HepG2 (cell line): ENCODE results near the gene MRPL37. TPM values are rescaled to one million over a fixed set of nuclear protein-coding genes. Genes with fewer than 3 reads are reported as not detected.

ENCODE experiments used
- ATAC-seq: fragments of 200-7000 bp; cut with Tn5 transposase; 3 replicates; pipeline ENCODE4 v1.9.1; 2020; ENCODE audit warnings: mild to moderate bottlenecking, moderate library complexity
- BruUV-seq: library from RNA; stranded (reverse); fragments of 400-500 nt; replicated peaks from 2 replicates; lab custom pipeline; 2021; lab: Mats Ljungman, UMichigan
- CTCF ChIA-PET: fragments of 300-600 bp; formaldehyde crosslinking; extraction: SDS; loops from one replicate; lab custom pipeline; 2021; ENCODE audit warnings: low total read pairs, inconsistent platforms, low intra/inter-chr PET ratio; lab: Yijun Ruan, JAX
- POLR2A ChIA-PET: fragments of 350-600 bp; sonication (Branson Sonifier 250); formaldehyde crosslinking; loops from one replicate; lab custom pipeline; 2020; ENCODE audit warnings: antibody characterized with exemption, inconsistent platforms; lab: Yijun Ruan, JAX
- DNase-seq: peaks from one replicate; pipeline ENCODE4 v3.0.0-alpha.2; 2015; ENCODE audit warnings: low spot score
- FAIRE-seq: peaks from 3 replicates; lab custom pipeline; 2011; peaks lifted over from hg19 to GRCh38; lab: Jason Lieb, UNC
- H2AFZ ChIP-seq: one replicate; pipeline ENCODE4 v1.6.1; 2011; ENCODE audit warnings: low read length, inconsistent platforms
- H3K27ac ChIP-seq: fragments of 300-600 bp; 3 replicates; pipeline ENCODE4 v1.8.0; 2011; ENCODE audit warnings: mixed run types, mild to moderate bottlenecking, mixed read lengths, low read length, inconsistent platforms; ENCODE audit not compliant: insufficient read depth; ENCODE audit errors: extremely low read length
- H3K27me3 ChIP-seq, 2 experiments: fragments of 200-600 bp in 1 of 2; 2 replicates in 1 of 2; 3 replicates in 1 of 2; pipeline versions ENCODE4 v1.6.0 to v1.8.0; 2011; ENCODE audit warnings: low read length in 2 of 2, mild to moderate bottlenecking in 2 of 2, moderate library complexity in 2 of 2, inconsistent platforms in 1 of 2; ENCODE audit not compliant: insufficient read depth in 2 of 2, control insufficient read depth in 1 of 2
- H3K36me3 ChIP-seq, 2 experiments: fragments of 200-600 bp in 1 of 2; replicated peaks in 1 of 2; 2 replicates in 1 of 2; 3 replicates in 1 of 2; pipeline versions ENCODE4 v1.5.1 to v1.8.0; 2011; ENCODE audit warnings: low read length in 2 of 2, inconsistent platforms in 1 of 2; ENCODE audit not compliant: insufficient read depth in 2 of 2, control insufficient read depth in 1 of 2
- H3K4me1 ChIP-seq: 2 replicates; pipeline ENCODE4 v1.5.1; 2012; ENCODE audit warnings: low read length, inconsistent platforms; ENCODE audit not compliant: insufficient read depth
- H3K4me2 ChIP-seq: 2 replicates; pipeline ENCODE4 v1.6.0; 2011; ENCODE audit warnings: low read depth, low read length, inconsistent platforms
- H3K4me3 ChIP-seq, 3 experiments: fragments of 200-600 bp in 1 of 3; sonication (generic), shearing (Covaris generic) in 1 of 3; replicated peaks in 1 of 3; 2 replicates each; pipeline ENCODE4 v1.5.1; 2011 to 2016; ENCODE audit warnings: low read length in 3 of 3, inconsistent platforms in 2 of 3, low read depth in 2 of 3, mild to moderate bottlenecking in 2 of 3, control low read depth in 1 of 3, mixed read lengths in 1 of 3; ENCODE audit not compliant: insufficient read depth in 1 of 3
- H3K79me2 ChIP-seq: one replicate; pipeline ENCODE4 v1.6.1; 2011; ENCODE audit warnings: low read length, inconsistent platforms; ENCODE audit not compliant: insufficient read depth
- H3K9ac ChIP-seq: 2 replicates; pipeline ENCODE4 v1.6.0; 2011; ENCODE audit warnings: mild to moderate bottlenecking, low read depth, low read length, inconsistent platforms; ENCODE audit not compliant: insufficient read depth
- H3K9me3 ChIP-seq: 2 replicates; pipeline ENCODE4 v1.5.1; 2012; ENCODE audit warnings: mild to moderate bottlenecking, low read length
- H4K20me1 ChIP-seq: 2 replicates; pipeline ENCODE4 v1.6.0; 2011; ENCODE audit warnings: inconsistent platforms, mild to moderate bottlenecking, low read length, moderate library complexity; ENCODE audit not compliant: insufficient read depth
- CERS6 ChIP-seq: sonication (generic); formaldehyde crosslinking; IDR thresholded peaks from 2 replicates; pipeline ENCODE4 v1.5.0; 2020; ENCODE audit warnings: missing genetic modification reagents
- FOXA3 ChIP-seq: IDR thresholded peaks from 2 replicates; pipeline ENCODE4 v1.6.1; 2016; ENCODE audit warnings: missing genetic modification reagents, missing compliant biosample characterization
- KDM2A ChIP-seq: sonication (generic); formaldehyde crosslinking; IDR thresholded peaks from 2 replicates; pipeline ENCODE4 v1.4.0; 2020; ENCODE audit warnings: low read depth, missing genetic modification reagents, borderline replicate concordance
- KLF16 ChIP-seq, 2 experiments: sonication (generic) in 1 of 2; formaldehyde crosslinking in 1 of 2; IDR thresholded peaks; 2 replicates each; pipeline versions ENCODE4 v1.6.1 to v1.8.0; 2016 to 2023; ENCODE audit warnings: missing genetic modification reagents in 2 of 2, missing compliant biosample characterization in 1 of 2
- MIER2 ChIP-seq: IDR thresholded peaks from 2 replicates; pipeline ENCODE4 v1.6.1; 2016; ENCODE audit warnings: missing biosample characterization, missing genetic modification reagents
- RBFOX2 ChIP-seq: fragments of 200-400 bp; formaldehyde crosslinking; IDR thresholded peaks from 2 replicates; pipeline ENCODE4 v1.6.1; 2017; ENCODE audit warnings: low read depth, mild to moderate bottlenecking, low read length
- REPIN1 ChIP-seq: sonication (generic); formaldehyde crosslinking; IDR thresholded peaks from 2 replicates; pipeline ENCODE4 v1.8.0; 2022; ENCODE audit warnings: missing genetic modification reagents, low read depth, mild to moderate bottlenecking, borderline replicate concordance
- SMARCC2 ChIP-seq: fragments of 450-650 bp; IDR thresholded peaks from 2 replicates; pipeline ENCODE4 v1.6.1; 2017; ENCODE audit warnings: antibody characterized with exemption, mild to moderate bottlenecking
- SOX13 ChIP-seq, 3 experiments: fragments of 450-650 bp in 1 of 3; sonication (generic) in 1 of 3; formaldehyde crosslinking in 1 of 3; IDR thresholded peaks in 2 of 3; conservative IDR thresholded peaks in 1 of 3; 2 replicates each; pipeline versions ENCODE4 v1.5.0 to v1.6.1; 2016 to 2020; ENCODE audit warnings: antibody characterized with exemption in 1 of 3, mild to moderate bottlenecking in 1 of 3, missing compliant biosample characterization in 1 of 3, missing genetic modification reagents in 1 of 3, moderate library complexity in 1 of 3
- ZNF101 ChIP-seq: sonication (generic); formaldehyde crosslinking; IDR thresholded peaks from 2 replicates; pipeline ENCODE4 v1.4.0; 2020; ENCODE audit warnings: mild to moderate bottlenecking, low read depth, missing genetic modification reagents, borderline replicate concordance
- ZNF230 ChIP-seq: sonication (generic); formaldehyde crosslinking; IDR thresholded peaks from 2 replicates; pipeline ENCODE4 v1.4.0; 2020; ENCODE audit warnings: mild to moderate bottlenecking, missing genetic modification reagents
- ZNF598 ChIP-seq: sonication (generic); formaldehyde crosslinking; IDR thresholded peaks from 2 replicates; pipeline ENCODE4 v1.5.1; 2020; ENCODE audit warnings: mild to moderate bottlenecking, missing genetic modification reagents, borderline replicate concordance
- ZNF652 ChIP-seq: IDR thresholded peaks from 2 replicates; pipeline ENCODE4 v1.6.1; 2016; ENCODE audit warnings: low read depth, borderline replicate concordance
- WGBS: methylation state at CpG from one replicate; pipeline ENCODE4 v1.1.6; 2017; ENCODE audit warnings: low lambda C conversion rate; 5-methylcytosine and 5-hydroxymethylcytosine counted together
- in situ Hi-C: cut with HindIII; loops from 2 replicates; pipeline ENCODE4 v1.10.0; 2017; ENCODE audit warnings: low pct_unique_long_range_greater_than_20kb; ENCODE audit not compliant: extremely low pct_ligation_motif_present
- intact Hi-C: fragments of 100-400 bp; cut with micrococcal nuclease; formaldehyde crosslinking; loops from one replicate; pipeline ENCODE4 v1.10.0; 2022; ENCODE audit not compliant: unreplicated experiment
- polyA plus RNA-seq, 8 experiments: library from polyadenylated mRNA; depleted of rRNA in 3 of 8; stranded (reverse) in 7 of 8; unstranded in 1 of 8; fragments of >200 nt; fragmentation: Illumina TruSeq in 4 of 8; extraction: Trizol in 4 of 8; gene quantifications; 2 replicates each; pipeline versions ENCODE4 v1.2.1 to v1.2.3, GENCODE V29; 2011 to 2016; ENCODE audit warnings: low read depth in 4 of 8, missing spikeins in 1 of 8, mixed read lengths in 1 of 8; ENCODE audit not compliant: insufficient read depth in 1 of 8
- total RNA-seq, 5 experiments: library from RNA; depleted of rRNA; stranded (reverse); fragments of >200 nt; fragmentation: Illumina TruSeq; extraction: Trizol; gene quantifications; 2 replicates each; pipeline ENCODE4 v1.2.3, GENCODE V29; 2016; ENCODE audit warnings: low read depth in 1 of 5
- TF ChIP-seq, protein P1 (sequence below): sonication (generic); formaldehyde crosslinking; IDR thresholded peaks from 2 replicates; pipeline ENCODE4 v1.4.0; 2020; ENCODE audit warnings: missing genetic modification reagents
- TF ChIP-seq, protein P2 (sequence below): IDR thresholded peaks from 2 replicates; pipeline ENCODE4 v1.6.1; 2016; ENCODE audit warnings: missing compliant biosample characterization, missing genetic modification reagents, borderline replicate concordance

The MRPL37 gene
- total and polyA plus RNA-seq, 2 of the 13 experiments (the other 11 are each of a cell fraction or from before 2014, with no cell fraction given), result 31.7 to 127 TPM

- H4K20me1 ChIP-seq, result no peaks in the 10 kb centered on the region
- no peak overlapping the region for H3K4me2 ChIP-seq
- no peak overlapping the region for H2AFZ ChIP-seq
- no peaks in the 10 kb centered on the region for H3K79me2 ChIP-seq
- no TSS peak for BruUV-seq
- H3K9ac ChIP-seq, result no peak overlapping the region
- in situ Hi-C loops (no loop called here), intact Hi-C loops (no loop called here)
- CTCF ChIA-PET, result no interaction called here
- no peak overlapping the region for H3K4me3 ChIP-seq
- H3K4me1 ChIP-seq, result no peaks in the 10 kb centered on the region
- H3K27me3 ChIP-seq, result no peaks in the 10 kb centered on the region; a peak in 1 of 5 replicates
- TF ChIP-seq, protein P1, sequence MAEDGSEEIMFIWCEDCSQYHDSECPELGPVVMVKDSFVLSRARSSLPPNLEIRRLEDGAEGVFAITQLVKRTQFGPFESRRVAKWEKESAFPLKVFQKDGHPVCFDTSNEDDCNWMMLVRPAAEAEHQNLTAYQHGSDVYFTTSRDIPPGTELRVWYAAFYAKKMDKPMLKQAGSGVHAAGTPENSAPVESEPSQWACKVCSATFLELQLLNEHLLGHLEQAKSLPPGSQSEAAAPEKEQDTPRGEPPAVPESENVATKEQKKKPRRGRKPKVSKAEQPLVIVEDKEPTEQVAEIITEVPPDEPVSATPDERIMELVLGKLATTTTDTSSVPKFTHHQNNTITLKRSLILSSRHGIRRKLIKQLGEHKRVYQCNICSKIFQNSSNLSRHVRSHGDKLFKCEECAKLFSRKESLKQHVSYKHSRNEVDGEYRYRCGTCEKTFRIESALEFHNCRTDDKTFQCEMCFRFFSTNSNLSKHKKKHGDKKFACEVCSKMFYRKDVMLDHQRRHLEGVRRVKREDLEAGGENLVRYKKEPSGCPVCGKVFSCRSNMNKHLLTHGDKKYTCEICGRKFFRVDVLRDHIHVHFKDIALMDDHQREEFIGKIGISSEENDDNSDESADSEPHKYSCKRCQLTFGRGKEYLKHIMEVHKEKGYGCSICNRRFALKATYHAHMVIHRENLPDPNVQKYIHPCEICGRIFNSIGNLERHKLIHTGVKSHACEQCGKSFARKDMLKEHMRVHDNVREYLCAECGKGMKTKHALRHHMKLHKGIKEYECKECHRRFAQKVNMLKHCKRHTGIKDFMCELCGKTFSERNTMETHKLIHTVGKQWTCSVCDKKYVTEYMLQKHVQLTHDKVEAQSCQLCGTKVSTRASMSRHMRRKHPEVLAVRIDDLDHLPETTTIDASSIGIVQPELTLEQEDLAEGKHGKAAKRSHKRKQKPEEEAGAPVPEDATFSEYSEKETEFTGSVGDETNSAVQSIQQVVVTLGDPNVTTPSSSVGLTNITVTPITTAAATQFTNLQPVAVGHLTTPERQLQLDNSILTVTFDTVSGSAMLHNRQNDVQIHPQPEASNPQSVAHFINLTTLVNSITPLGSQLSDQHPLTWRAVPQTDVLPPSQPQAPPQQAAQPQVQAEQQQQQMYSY, result no peak
- no peak for TF ChIP-seq REPIN1
- TF ChIP-seq, protein P2, sequence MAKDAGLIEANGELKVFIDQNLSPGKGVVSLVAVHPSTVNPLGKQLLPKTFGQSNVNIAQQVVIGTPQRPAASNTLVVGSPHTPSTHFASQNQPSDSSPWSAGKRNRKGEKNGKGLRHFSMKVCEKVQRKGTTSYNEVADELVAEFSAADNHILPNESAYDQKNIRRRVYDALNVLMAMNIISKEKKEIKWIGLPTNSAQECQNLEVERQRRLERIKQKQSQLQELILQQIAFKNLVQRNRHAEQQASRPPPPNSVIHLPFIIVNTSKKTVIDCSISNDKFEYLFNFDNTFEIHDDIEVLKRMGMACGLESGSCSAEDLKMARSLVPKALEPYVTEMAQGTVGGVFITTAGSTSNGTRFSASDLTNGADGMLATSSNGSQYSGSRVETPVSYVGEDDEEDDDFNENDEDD, result no peak
- no peak for TF ChIP-seq KLF16 (CRISPR knock-in tag; IDR thresholded peaks at IDR 0.05)
- no peak for TF ChIP-seq SOX13 (IDR thresholded peaks at IDR 0.05)
- no peak for TF ChIP-seq SOX13 (CRISPR knock-in tag; conservative IDR thresholded peaks at IDR 0.05 in 1 of 2, IDR thresholded peaks at IDR 0.05 in 1 of 2)
- no peak for TF ChIP-seq ZNF101
- TF ChIP-seq ZNF230, result no peak
- TF ChIP-seq CERS6 (CRISPR knock-in tag), result no peak
- no peak for TF ChIP-seq MIER2 (CRISPR knock-in tag)
- no peak for TF ChIP-seq ZNF598 (CRISPR knock-in tag)
- TF ChIP-seq KDM2A (CRISPR knock-in tag), result no peak
- no peak for TF ChIP-seq FOXA3 (CRISPR knock-in tag)
- TF ChIP-seq RBFOX2, result no peak
- no peak for TF ChIP-seq SMARCC2
- no peak for TF ChIP-seq ZNF652 (CRISPR knock-in tag)
- no peaks in the 10 kb centered on the region for H3K9me3 ChIP-seq
- POLR2A ChIA-PET, result no interaction called here
- FAIRE-seq (no peak), ATAC-seq (no peak), DNase-seq (no peak)
- H3K27ac ChIP-seq, result no peak overlapping the region
- 73% methylated on average over 7 of the region's 9 CpGs for WGBS
- H3K36me3 ChIP-seq, result no peaks in the 10 kb centered on the region; a peak in 1 of 5 replicates
Measured at GRCh38 chr1:54178296-54179070, 21.5 kb upstream of the MRPL37 start.
